ENCODE measurements around the gene RIPK4.

The RIPK4 gene

DNA sequence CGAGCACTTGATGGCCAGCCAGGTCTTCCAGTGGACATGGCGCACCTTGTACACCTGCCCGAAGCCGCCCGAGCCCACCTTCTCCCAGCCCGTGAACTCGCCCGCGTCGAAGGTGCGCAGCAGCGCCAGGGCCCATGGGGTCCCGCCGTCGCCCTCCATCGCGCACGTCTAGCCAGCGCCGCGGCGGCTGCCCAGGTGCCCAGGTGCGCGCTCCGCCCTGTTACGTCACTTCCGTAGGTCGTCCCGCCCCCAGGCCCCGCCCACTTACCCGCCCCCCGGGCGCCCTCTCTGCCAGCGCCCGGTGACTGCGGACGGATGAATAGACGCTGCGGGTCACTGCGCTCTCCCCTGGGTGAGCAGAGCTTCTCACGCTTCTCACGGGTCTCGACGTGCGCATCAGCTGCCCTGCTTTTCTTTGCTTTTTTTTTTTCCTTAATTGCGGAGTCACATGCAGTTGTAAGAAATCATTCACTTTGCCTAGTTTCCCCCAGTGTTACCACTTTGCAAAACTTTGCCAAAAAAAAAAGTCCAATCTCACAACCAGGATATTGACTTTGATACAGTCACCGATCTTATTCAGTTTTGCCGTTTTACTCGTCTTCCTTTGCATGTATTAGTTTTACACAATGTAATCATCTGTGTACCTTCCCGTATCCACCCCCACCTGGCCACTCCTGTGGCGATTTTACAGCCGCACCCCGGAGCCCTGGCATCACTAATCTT lies at the start of gene RIPK4:
Gene RIPK4, minus strand, starts transcription at position 170 of the 723 bp plus-strand sequence. Its CDS starts 11 bp downstream, at position 159.
- DNase-seq: peak; percentile 10

- DNase-seq: no peak
Observed at GRCh38 chr21:41815652-41816582, 49.1 kb upstream of the RIPK4 start.

GRCh38 chr21:41813226-41813625 lies 46.4 kb upstream of the RIPK4 start:
- DNase-seq: no peak

DNA sequence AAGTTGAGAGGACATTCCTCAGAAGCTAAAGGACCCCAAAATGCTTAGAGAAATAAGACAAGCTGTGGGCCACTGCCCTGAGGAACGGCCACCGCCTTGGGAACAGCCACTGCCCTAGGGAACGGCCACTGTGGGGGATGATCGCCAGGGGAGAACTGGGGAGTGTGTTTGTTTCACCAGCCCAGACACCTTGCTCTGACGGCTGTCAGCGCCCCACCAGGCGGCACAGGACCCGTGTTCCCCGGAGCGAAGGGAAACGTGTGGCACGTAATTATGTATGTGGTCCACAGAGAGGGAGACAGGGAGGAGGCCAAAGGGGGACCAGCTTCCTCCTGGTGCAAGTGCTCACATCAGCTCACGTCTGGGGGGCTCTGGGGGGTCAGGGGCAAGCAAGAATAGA lies 45.8 kb upstream of the RIPK4 start:
- DNase-seq: no peak

DNA sequence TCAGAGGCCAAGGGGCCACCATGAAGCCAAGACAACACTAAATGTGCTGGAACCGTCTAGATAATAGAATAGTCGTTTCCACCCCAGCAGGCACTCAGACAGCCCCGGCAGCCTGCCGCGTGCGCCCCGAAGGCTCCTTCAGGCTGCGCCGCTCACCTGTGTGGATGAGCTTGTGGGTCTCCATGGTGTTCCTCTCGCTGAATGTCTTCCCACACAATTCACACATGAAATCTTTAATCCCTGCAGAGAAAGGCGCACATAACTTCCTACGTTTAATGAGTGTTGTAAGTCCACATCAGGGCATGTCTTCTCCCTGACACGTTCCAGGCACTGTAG lies 43.7 kb upstream of the RIPK4 start:
- DNase-seq: no peak

- DNase-seq: no peak
Observed at GRCh38 chr21:41809891-41810596, 43.2 kb upstream of the RIPK4 start.

DNA sequence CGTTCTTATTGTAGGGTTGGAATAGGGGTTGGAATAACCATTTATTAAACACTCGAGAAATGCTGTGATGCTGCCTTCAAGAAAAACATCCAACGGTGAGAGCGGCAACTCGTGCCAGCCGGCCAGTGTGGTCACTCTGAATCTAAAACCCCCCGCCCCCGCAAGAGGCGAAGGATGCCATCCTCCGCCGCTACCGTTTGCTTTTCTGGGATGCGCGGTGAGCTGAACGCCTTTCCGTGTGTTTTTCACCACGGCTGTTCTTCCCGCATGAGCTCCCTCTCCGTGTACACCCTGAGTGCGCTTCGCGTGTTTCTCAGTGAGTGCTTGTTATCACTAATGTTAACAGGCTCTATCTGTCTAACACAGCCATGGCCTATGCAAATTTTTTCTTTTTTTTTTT lies 42.0 kb upstream of the RIPK4 start:
- DNase-seq: no peak

DNA sequence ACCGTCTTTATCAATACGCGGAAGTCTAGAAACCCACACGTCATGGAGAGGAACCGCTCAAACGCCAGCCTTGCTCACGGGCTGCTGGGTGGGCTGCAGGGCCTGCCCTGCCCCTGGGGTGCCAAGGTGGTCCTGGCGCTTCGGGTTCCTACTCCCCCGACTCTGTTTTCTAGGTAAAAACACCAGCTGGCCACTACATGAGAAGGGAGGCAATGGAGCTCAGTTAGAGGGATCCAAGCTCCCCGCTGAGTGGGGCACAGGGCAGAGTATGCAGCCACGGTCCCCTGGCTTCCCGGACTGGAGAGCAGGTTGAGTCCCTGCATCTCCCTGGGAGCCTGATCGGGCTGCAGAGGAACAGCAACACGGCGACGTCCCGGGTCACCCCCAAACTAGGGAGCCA lies 41.2 kb upstream of the RIPK4 start:
- no peak for DNase-seq

DNA sequence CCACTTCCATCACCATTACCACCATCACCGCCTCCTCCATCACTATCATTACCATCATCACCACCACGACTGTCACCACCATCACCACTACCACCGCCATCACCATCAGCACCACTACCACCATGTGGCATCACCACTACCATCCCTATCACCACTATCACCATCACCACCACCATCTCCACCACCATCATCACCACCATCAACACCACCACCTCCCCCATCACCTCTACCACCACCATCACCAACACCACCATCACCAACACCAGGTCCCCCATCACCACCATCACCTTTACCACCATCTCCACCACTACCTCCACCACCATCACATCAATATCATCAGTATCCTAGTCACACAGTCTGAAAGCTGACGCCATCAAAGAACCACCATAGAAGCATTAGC lies 39.9 kb upstream of the RIPK4 start:
- DNase-seq: no peak

DNA sequence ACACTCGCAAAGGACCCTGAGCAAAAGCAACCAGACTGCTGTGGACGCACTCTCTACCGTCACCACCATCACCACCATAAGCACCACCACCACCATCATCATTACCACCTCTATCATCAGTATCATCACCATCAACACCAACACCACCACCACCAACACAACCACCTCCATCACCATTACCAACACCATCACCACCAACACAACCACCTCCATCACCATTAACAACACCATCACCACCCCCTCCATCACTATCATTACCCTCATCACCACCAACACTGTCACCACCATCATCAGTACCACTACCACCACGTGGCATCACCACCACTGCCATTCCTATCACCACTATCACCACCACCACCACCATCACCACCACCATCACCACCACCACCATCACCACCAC lies 38.8 kb upstream of the RIPK4 start:
- no peak for DNase-seq

GRCh38 chr21:41805038-41805437 lies 38.2 kb upstream of the RIPK4 start:
- DNase-seq: no peak

DNA sequence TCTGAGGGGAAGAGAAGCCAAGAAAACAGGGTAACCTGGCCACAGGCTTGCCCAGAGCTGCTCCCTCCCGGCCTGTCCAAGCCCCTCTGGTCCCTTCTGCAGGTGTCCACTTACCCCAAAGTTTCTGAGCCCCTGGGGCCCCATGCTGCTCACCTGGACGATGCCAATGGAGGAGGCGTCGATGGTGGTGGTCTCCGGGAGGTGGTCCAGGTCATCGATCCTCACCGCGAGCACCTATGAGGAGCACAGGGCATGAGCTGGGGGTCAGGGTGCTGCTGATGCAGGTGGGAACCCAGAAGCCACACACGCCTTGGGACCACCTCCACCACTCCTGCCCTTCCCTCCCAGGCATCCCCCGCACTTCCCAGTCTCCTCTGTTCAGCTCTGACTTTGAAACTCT lies 37.5 kb upstream of the RIPK4 start:
- DNase-seq: no peak

- DNase-seq: no peak
Observed at GRCh38 chr21:41803316-41803715, 36.5 kb upstream of the RIPK4 start.

GRCh38 chr21:41802684-41803083 lies 35.8 kb upstream of the RIPK4 start:
- no peak for DNase-seq

DNA sequence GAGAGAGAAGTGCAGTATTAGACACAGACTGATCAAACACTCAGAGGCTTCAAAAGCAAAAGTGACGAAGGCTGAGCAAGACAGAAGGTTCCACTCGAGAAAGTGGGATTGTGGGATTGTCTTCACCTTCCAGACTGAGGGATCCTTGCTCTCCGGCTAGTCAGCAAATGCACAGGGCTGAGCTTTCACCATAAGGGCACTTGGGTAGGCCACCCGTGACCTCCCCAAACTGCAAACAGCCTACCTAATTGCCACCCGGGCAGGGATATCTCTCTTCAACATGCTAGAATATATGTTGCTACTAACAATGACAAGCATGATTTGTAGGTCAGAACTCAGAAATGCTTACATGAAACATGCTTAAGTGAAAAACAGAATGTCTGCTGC lies 35.3 kb upstream of the RIPK4 start:
- no peak for DNase-seq

- no peak for DNase-seq
Observed at GRCh38 chr21:41801321-41802197, 34.7 kb upstream of the RIPK4 start.

DNA sequence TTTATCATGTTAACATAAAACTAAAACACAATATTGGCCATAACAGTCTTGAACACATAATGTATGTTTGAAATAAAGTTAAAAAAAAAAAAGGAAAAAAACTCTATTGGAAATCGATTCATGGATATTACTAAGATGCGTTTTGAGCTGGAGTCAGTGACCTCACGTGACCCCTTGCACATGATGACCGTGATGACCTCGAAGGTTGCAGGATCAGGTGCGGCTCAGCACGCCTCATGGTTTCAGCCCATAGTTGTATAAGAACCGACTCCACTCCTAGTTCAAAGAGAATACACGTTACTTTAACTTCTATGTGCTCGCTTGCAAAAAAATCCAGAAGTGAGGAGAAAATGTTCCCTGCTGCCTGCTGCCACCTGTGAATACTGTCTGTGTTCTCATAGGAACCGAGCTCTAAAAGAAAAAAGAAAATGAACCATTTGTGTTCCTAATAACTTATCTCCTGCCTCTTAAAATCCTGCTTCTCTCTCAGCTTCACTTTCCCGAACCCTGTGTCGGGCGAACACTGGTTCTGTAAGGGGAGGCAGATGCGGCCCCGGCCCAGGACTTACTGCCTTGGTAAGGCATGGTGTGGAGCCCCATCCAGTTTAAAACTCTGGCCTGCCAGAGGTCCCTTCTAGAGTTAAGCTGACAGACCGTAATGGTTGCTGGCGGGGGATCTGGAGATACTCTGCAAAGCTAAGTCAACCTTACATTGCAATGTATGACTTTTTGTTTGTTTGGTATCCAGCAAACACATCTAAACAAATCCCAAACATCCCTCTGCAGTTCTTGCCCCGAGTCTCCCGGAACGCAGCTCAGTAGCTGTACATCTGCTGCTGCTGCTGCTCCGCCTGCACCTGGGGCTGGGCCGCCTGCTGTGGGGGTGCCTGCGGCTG lies 33.8 kb upstream of the RIPK4 start:
- no peak for DNase-seq

GRCh38 chr21:41799763-41800162 lies 32.9 kb upstream of the RIPK4 start:
- no peak for DNase-seq

DNA sequence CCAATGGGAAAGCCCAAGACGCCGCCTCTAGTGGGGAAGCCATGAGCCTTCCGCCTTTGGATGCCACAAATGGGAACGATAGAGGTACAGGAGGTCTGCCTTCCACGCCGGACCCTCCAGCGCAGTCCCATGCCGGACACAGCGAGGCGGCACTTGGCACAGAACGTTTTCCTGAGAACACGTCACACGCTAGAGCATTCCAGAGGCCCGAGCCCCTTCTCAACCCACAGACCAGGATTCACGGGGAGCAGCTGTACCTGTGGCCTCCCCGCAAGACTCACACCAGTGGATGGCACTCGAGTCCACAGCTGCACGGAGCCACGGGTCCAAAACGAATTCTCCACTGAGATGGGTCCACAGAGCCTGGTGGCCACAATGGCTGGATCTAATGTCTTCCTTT lies 31.5 kb upstream of the RIPK4 start:
- DNase-seq: no peak

DNA sequence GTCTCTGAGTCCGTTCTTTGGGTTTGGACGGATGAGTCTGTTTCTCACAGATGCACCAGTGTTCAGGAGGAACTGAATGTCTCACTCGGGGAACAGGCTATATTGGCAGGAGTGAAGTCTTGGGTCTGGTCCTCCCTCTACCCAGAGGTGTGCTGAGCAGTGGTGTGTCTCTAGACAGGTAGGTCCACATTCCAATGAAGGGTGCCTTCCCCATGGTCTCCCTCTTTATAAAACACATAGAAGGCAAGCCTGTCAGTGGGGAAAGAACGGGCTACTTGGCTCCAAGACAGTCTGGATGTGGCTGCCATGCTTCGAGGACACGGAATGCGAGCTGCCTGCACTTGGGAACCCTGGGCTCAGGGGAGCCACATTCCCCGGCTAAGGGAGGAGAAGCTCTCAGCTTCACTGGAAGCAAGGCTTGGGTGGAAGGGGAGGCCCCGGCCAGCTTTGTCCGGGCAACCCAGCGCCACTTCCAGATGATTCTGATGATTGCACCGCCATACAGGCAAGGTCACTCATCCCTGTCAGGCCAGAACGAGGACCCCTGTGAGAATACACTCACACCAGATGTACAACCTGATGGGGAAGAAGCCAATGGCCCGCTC lies 29.7 kb upstream of the RIPK4 start:
- DNase-seq: no peak

DNA sequence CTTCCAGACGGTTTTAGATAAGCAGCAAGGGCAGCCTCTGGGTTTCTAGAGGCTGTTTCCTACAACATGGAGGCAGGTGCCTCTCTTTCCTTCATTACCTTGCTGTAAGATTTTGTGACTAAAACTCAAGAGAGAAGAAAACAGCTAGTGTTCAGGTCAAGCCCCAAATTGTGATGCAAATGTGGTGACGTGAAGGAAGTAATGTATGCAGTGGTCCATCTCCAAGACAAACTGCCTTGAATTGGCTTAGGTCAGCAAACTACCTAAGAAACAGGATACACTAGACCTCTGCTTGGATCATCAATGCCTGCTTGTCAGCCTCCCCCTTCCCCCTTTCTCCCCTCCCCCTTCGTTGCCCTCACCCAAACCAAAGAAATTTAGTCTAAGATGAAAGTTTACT lies 28.9 kb upstream of the RIPK4 start:
- no peak for DNase-seq

Measured in NCI-H2081 treated with DMSO at 0.1 percent for 48 hours (cell line).